ENCODE data around the gene TULP1.

Gene TULP1

GRCh38 chr6:35496036-35496840 lies 16.5 kb downstream of the TULP1 start:
- no peak for DNase-seq

- DNase-seq, result no peak
These were observed 17.2 kb downstream of the TULP1 start for GRCh38 chr6:35495258-35496035.

- DNase-seq, result no peak
These were observed 18.5 kb downstream of the TULP1 start for GRCh38 chr6:35494161-35494563.

GRCh38 chr6:35493307-35493983 lies 19.3 kb downstream of the TULP1 start:
- DNase-seq, result no peak

DNA sequence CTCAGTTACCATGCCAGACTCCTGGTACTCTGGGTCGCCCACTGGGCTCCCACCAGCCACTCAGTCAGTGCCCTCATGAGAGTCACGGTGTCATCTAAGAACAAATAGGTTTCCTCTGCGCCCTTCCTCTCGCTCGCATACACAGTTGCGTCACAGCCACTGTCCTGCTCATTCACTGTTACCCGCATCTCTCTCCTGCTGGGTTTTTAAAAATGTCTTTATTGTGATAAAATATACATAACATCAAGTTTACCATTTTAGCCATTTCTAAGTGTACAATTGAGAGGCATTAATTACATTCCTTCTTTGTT lies 19.8 kb downstream of the TULP1 start:
- no peak for DNase-seq

DNA sequence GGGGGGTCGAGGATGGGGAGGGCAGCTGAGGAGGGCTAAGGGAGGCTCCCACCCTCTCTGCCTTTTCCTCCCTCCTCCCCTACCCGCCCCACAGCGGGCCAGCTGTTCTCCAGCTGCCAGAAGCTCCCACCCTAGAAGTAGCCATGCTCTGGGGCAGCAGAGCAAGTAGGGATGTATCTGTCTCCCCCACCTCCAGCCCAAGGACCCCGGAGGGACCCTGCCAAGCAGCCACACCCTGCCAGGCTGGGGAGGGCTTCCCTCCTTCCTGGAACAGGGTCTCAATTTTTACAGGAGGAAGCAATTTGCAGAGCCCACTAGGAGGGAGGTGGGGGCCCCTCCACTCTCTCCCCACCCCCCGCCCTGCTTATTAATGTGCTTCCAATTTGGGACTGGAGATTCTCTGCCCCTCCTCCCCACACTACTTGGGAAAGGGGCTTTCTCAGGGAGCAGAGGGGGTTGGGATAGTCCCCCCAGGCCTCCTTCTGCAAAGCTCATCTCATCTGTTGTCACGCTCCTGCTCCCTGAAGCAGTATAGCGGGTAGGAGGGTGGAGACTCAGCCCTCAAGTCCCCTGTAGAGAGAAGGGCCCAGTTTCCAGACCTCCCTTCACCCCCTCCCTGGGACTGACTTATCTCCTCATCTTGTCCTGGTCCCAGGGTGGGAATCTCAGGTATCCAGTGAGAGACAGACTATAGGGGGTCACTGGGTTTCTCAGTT lies 20.3 kb downstream of the TULP1 start:
- DNase-seq, result no peak

GRCh38 chr6:35491558-35492257 lies 21.0 kb downstream of the TULP1 start:
- no peak for DNase-seq

DNA sequence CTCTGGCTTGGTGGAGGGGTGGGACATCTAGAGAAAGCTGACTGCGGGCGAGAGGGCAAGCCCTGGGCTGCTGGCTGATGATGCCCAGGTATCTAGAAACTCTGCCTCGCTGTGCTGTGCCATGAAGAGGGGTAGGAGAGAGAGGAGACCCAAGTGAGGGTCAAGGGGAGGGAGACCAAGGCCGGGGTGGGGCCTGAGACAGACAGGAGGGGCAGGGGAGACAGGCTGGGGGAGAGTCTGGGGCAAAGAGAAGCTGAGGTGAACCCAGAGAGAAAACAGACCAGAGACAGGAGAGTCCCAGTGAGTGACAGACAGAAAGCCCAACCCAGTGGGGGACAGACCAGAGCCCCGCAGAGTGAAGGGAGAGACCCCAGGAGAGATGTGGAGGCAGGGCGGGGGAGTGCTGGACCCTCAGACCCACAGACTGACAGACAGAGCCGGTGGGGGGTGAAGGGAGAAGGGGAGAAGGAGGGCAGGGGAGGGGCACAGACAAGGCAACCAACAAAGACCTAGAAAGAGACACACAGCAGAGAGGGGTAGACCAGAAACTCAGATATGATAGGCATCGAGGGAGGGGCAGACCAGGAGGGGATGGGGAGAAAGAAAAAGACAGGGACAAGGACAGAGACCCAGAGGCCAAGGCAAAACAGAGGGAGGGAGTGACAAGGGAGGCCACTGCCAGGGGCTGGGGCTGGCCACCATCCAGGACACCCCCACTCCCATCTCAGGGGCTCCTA lies 21.7 kb downstream of the TULP1 start:
- DNase-seq, result no peak

GRCh38 chr6:35489995-35490791 lies 22.5 kb downstream of the TULP1 start:
- DNase-seq, result no peak

DNA sequence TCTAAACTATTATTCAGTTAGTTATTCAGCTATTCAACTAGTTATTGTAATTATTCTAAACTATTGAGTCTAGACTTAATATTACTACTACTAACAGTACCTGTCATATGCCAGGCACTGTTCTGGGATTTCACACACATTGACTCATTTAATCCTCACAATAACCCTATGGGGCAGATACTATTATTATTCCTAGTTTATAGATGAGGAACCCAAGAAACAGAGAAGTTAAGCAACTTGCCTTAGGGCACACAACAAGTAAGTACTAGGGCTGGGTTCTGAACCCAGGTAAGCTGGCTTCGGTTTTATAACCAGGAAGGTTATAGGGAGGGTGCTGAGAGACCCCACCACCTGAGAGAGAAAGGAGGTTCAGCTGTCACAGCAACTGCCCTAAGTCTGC lies 23.6 kb downstream of the TULP1 start:
- DNase-seq, result no peak

DNA sequence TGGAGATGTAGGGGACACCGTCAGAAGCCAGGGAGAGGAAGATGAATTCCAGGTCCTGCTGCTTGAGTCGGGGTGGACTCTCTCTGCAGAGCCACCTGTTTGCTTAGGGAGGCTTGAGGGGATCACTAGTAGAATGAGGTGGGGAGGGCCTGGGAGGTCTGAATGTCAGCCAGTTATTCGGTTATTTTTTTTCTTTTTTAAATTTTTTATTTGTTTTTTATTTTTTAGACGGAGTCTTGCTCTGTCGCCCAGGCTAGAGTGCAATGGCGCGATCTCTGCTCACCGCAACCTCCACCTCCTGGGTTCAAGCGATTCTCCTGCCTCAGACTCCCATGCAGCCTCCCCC lies 24.2 kb downstream of the TULP1 start:
- DNase-seq, result no peak

DNA sequence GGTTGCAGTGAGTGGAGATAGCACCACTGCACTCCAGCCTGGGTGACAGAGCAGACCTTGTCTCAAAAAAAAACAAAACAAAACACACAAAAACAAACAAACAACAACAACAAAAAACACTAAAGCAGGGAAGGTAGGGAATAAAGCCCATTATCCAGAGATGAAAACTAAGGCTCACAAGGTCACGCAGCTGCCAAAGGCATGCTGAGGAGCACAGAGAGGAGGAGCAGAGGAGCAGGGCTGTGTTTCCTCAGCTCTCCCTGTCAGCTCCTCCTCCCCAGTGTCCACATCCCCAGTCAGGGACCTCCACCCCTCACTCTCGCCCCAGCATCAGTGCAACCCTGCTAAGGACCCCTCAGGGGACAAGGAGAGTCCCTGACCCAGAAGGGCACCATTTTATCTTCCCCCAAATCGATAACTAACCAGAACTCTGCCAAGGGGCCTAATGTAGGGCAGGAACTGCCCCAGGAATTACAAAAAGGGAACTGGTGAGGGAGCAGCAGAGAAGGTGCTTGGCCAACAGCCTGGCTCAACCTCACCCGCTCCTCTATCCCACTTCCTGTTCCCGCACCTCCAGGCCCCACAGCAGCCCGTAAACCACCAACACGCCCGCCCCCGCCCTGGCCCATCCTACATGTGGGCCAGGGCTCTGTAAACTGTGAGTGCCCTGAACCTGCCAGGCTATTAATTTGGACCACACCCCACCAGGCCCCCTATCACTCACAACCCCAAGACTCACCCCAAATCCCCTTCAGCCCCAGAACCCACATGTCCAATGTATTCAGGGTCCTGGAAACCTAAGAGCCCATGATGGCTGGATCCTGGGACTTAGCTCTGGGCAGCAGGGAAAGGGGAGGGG lies 24.8 kb downstream of the TULP1 start:
- no peak for DNase-seq

GRCh38 chr6:35486005-35486925 lies 26.4 kb downstream of the TULP1 start:
- DNase-seq, result no peak

- no peak for DNase-seq
These were observed 27.3 kb downstream of the TULP1 start for GRCh38 chr6:35485402-35485877.

GRCh38 chr6:35484921-35485392 lies 27.7 kb downstream of the TULP1 start:
- no peak for DNase-seq

DNA sequence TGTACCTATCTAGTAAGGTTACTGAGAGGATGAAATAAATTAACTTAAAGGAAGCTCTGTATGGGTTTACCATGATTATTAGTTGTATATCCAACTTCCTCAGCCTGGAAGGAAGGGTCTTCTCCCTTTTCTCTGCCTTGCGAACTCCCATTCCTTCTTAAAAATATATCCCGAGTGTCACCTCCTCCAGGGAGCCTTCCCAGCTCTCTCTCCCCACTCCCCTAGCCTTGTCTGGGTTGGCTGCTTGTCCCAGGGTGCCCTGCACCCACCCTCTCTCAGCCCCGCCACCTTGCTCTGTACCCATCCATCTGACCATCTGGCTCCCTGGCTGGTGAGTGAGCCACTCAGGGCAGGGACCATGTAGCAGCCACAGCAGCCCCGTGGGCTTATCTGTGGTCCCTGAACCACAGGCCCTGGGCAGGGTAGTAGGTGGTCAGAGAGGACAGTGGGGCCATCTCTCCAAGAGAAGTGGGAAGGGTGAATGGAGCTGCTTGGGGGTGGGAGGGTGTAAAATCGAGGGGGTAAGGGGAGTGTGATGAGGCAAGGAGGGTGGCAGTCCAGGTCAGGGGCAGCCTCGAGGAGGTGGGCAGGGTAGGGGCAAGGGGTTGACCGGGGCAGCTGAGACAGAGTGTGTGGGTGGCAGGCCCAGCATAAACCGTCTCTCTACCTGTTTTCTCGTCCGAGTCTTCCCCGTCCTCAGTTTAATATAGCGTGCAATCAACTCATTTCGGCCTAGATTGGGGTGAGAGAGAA lies 28.6 kb downstream of the TULP1 start:
- no peak for DNase-seq

DNA sequence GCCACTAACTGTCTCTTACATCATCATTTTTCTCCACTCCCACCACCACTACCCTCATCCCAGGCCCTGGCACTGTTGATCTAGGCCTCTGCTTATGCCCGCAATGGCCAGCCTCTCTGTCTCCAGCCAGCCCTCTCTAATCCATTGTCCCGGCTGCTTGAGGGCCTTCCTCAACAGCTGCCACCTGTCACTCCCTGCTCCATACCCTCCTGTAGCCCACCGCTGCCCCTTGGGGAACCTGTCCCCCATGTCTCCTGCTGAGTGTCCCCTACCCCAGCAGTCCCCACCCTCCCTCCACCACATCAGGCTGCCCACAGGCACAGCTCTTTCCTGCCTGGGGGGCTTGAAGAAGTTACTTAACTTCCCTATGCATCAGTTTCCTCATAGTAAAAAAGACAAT lies 29.2 kb downstream of the TULP1 start:
- no peak for DNase-seq

GRCh38 chr6:35483062-35483461 lies 29.6 kb downstream of the TULP1 start:
- DNase-seq, result no peak

Measured in midbrain (tissue), 1 donor.